OCI-LY7 (cell line): ENCODE data around the gene ARID5B. TPM values are rescaled to one million over a fixed set of nuclear protein-coding genes. Genes with fewer than 3 reads are reported as not detected.

ENCODE experiments used
- BruUV-seq: library from RNA; stranded (reverse); fragments of 400-500 nt; replicated peaks from 2 replicates; lab custom pipeline; 2021; lab: Mats Ljungman, UMichigan
- CTCF ChIA-PET: fragments of 300-600 bp; sonication (Branson Sonifier 250); formaldehyde crosslinking; loops from one replicate; lab custom pipeline; 2022; ENCODE audit warnings: antibody characterized with exemption; ENCODE audit not compliant: unreplicated experiment; lab: Charles Lee
- POLR2A ChIA-PET: fragments of 300-600 bp; sonication (Branson Sonifier 250); formaldehyde crosslinking; loops from one replicate; lab custom pipeline; 2022; ENCODE audit warnings: antibody characterized with exemption; lab: Charles Lee
- DNase-seq: peaks from one replicate; pipeline ENCODE4 v3.0.0-alpha.2; 2015; ENCODE audit warnings: low spot score
- H2AFZ ChIP-seq: fragments of 200-600 bp; sonication (generic), shearing (Covaris generic); 2 replicates; pipeline ENCODE4 v1.6.1; 2014; ENCODE audit warnings: mild to moderate bottlenecking, antibody characterized with exemption, low read length, moderate library complexity
- H3K27ac ChIP-seq: fragments of 200-600 bp; sonication (generic); 2 replicates; pipeline ENCODE4 v1.5.1; 2014; ENCODE audit warnings: mixed run types, low read depth, mild to moderate bottlenecking, moderate library complexity, low read length, inconsistent platforms; ENCODE audit not compliant: poor library complexity, severe bottlenecking
- H3K36me3 ChIP-seq: fragments of 200-600 bp; sonication (generic); 2 replicates; pipeline ENCODE4 v1.6.1; 2014; ENCODE audit warnings: mild to moderate bottlenecking, antibody characterized with exemption, low read length, moderate library complexity, mixed read lengths; ENCODE audit not compliant: insufficient read depth
- H3K4me1 ChIP-seq: fragments of 200-600 bp; sonication (generic); 2 replicates; pipeline ENCODE4 v1.5.1; 2014; ENCODE audit warnings: mild to moderate bottlenecking, low read length; ENCODE audit not compliant: insufficient read depth, poor library complexity, severe bottlenecking
- H3K4me2 ChIP-seq: fragments of 200-600 bp; sonication (generic); 2 replicates; pipeline ENCODE4 v1.6.1; 2014; ENCODE audit warnings: mild to moderate bottlenecking, low read length
- H3K4me3 ChIP-seq: fragments of 200-600 bp; sonication (generic); 2 replicates; pipeline ENCODE4 v1.5.1; 2014; ENCODE audit warnings: mild to moderate bottlenecking, low read depth, low read length; ENCODE audit not compliant: poor library complexity, severe bottlenecking
- H3K79me2 ChIP-seq: fragments of 200-600 bp; sonication (generic); 2 replicates; pipeline ENCODE4 v1.6.1; 2016; ENCODE audit warnings: low read depth, mild to moderate bottlenecking, low read length, moderate library complexity, mixed read lengths; ENCODE audit not compliant: insufficient read depth
- H3K9me2 ChIP-seq: fragments of 200-600 bp; sonication (generic); 2 replicates; pipeline ENCODE4 v1.6.1; 2016; ENCODE audit warnings: mild to moderate bottlenecking, low read length, mixed read lengths; ENCODE audit not compliant: insufficient read depth
- H3K9me3 ChIP-seq: fragments of 200-600 bp; sonication (generic); 2 replicates; pipeline ENCODE4 v1.6.1; 2014; ENCODE audit warnings: mild to moderate bottlenecking, mixed run types, low read length, mixed read lengths
- H4K20me1 ChIP-seq: fragments of 200-600 bp; sonication (generic); 2 replicates; pipeline ENCODE4 v1.6.1; 2014; ENCODE audit warnings: mild to moderate bottlenecking, antibody characterized with exemption, low read length, moderate library complexity, mixed read lengths; ENCODE audit not compliant: insufficient read depth
- EZH2phosphoT487 ChIP-seq: fragments of 200-600 bp; sonication (generic); IDR thresholded peaks from 2 replicates; pipeline ENCODE4 v1.6.1; 2018; ENCODE audit warnings: low read depth, borderline replicate concordance, mild to moderate bottlenecking, mixed run types, antibody characterized with exemption, low read length, moderate library complexity, mixed read lengths
- intact Hi-C: fragments of 100-400 bp; cut with micrococcal nuclease; formaldehyde crosslinking; loops from one replicate; pipeline ENCODE4 v1.10.0; 2022; ENCODE audit not compliant: unreplicated experiment
- total RNA-seq, 2 experiments: library from RNA; depleted of rRNA in 1 of 2; stranded (reverse); fragments of >200 nt in 1 of 2; shearing (Covaris generic) in 1 of 2; gene quantifications; 2 replicates each; pipeline ENCODE4 v1.2.3, GENCODE V29; 2014 to 2022
- TF ChIP-seq, protein P1 (sequence below): fragments of 200-600 bp; sonication (generic); conservative IDR thresholded peaks from 2 replicates; pipeline ENCODE4 v1.5.1; 2014; ENCODE audit warnings: mild to moderate bottlenecking, antibody characterized with exemption, low read length, moderate library complexity, mixed read lengths

The ARID5B gene
- total RNA-seq, 2 experiments from 2014 or later = 38.0 to 56.7 TPM

DNA sequence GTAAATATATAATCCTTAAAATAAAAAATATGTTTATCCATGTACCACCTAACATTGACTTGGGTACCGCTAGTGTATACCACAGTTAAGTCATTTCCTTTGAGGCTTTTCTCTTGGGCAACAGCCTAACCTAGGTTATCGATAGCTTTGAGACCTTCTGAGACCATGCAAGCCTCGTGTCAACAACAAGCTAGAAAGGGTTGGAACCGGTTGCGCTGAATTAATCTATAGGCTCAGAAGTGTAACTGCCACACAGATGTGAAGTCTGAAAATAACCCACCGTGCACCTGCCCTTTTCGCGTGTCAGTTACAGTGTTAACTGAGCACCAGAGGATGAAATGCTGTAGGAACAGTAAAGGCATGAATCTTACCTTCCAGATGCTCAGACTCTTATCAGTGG lies 59.8 kb downstream of the ARID5B start:
- H3K27ac ChIP-seq = peak overlapping the region; percentile 97

DNA sequence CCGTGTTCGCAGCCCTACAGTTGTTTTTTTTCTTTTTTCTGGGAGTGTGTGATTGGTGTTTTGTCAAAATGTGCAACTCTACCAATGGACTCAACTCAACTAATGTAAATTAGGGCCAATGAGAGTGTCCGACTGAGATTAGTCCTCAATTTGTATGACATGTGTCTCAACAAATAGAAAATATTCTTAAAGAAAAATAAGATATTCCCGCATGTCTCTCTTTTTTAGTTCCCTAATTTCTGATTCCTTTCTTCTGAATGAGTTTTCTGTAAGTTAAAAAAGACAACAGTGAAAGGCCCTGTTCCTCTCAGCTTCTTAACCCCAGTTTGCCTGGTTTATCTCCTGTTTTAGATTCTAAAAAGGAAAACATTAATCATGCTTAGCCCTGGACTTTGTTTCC lies 61.5 kb downstream of the ARID5B start:
- peaks cover 81% of the 10 kb centered on the region; the same call in 1 of the 2 replicates for H3K79me2 ChIP-seq
- CTCF ChIA-PET = interaction anchor here (1.1 kb wide), 2 partner anchors 32 to 83 kb away, joined by 3 read pairs; no protein-coding TSS in a partner anchor
- peaks cover 40% of the 10 kb centered on the region for H3K36me3 ChIP-seq
- no peaks in the 10 kb centered on the region for H3K9me2 ChIP-seq
- peaks cover 98% of the 10 kb centered on the region for H3K4me1 ChIP-seq
- no peaks in the 10 kb centered on the region for H3K9me3 ChIP-seq
- intact Hi-C loops = loop anchor here (5.0 to 10.0 kb wide), 3 partner anchors 144 to 1304 kb away; no protein-coding TSS in a partner anchor
- TF ChIP-seq, protein P1, sequence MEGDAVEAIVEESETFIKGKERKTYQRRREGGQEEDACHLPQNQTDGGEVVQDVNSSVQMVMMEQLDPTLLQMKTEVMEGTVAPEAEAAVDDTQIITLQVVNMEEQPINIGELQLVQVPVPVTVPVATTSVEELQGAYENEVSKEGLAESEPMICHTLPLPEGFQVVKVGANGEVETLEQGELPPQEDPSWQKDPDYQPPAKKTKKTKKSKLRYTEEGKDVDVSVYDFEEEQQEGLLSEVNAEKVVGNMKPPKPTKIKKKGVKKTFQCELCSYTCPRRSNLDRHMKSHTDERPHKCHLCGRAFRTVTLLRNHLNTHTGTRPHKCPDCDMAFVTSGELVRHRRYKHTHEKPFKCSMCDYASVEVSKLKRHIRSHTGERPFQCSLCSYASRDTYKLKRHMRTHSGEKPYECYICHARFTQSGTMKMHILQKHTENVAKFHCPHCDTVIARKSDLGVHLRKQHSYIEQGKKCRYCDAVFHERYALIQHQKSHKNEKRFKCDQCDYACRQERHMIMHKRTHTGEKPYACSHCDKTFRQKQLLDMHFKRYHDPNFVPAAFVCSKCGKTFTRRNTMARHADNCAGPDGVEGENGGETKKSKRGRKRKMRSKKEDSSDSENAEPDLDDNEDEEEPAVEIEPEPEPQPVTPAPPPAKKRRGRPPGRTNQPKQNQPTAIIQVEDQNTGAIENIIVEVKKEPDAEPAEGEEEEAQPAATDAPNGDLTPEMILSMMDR = no peak
- no peak for TF ChIP-seq EZH2phosphoT487
- peak overlapping the region; percentile 32 for H3K4me3 ChIP-seq
- peak overlapping the region; percentile 15; the same call in 1 of the 2 replicates for H2AFZ ChIP-seq
- H3K27ac ChIP-seq = peak overlapping the region; percentile 97
- peak overlapping the region; percentile 76 for H3K4me2 ChIP-seq
- DNase-seq = peak; percentile 22
- no peaks in the 10 kb centered on the region for H4K20me1 ChIP-seq
- BruUV-seq = no TSS peak
- POLR2A ChIA-PET = interaction anchor here (1.1 to 12.2 kb wide), 10 partner anchors 10 to 841 kb away, joined by 3 to 284 read pairs (median 6); partner anchors contain the start of gene ARID5B

More for the DNA sequence above, 59.8 kb downstream of the ARID5B start:
- intact Hi-C loops = loop anchor here (1.0 to 10.0 kb wide), 11 partner anchors 18 to 1306 kb away; no protein-coding TSS in a partner anchor
- BruUV-seq = no TSS peak
- H3K4me3 ChIP-seq = no peak overlapping the region
- peaks cover 98% of the 10 kb centered on the region for H3K4me1 ChIP-seq
- ChIA-PET CTCF (interaction anchor here (0.9 kb wide), 1 partner anchor 81 kb away, joined by 3 read pairs; no protein-coding TSS in a partner anchor), POLR2A (interaction anchor here (0.7 to 12.2 kb wide), 10 partner anchors 11 to 1306 kb away, joined by 3 to 284 read pairs (median 8); partner anchors contain the start of gene ARID5B)
- no peaks in the 10 kb centered on the region for H3K9me2 ChIP-seq
- no peak overlapping the region for H2AFZ ChIP-seq
- H3K9me3 ChIP-seq = no peaks in the 10 kb centered on the region
- no peak for TF ChIP-seq EZH2phosphoT487
- TF ChIP-seq, protein P1 = no peak
- H4K20me1 ChIP-seq = no peaks in the 10 kb centered on the region
- peak; percentile 99 for DNase-seq
- peaks cover 33% of the 10 kb centered on the region; the same call in 1 of the 2 replicates for H3K36me3 ChIP-seq
- H3K79me2 ChIP-seq = peaks cover 78% of the 10 kb centered on the region; the same call in 1 of the 2 replicates
- peak overlapping the region; percentile 76 for H3K4me2 ChIP-seq

GRCh38 chr10:61963669-61964058 lies 62.2 kb downstream of the ARID5B start:
- ChIA-PET POLR2A (interaction anchor here (0.6 to 12.2 kb wide), 15 partner anchors 8 to 211 kb away, joined by 3 to 284 read pairs (median 5); partner anchors contain the start of gene ARID5B), CTCF (interaction anchor here (0.6 to 1.4 kb wide), 4 partner anchors 10 to 83 kb away, joined by 3 to 7 read pairs (median 4); no protein-coding TSS in a partner anchor)
- TF ChIP-seq, protein P1 = no peak
- TF ChIP-seq EZH2phosphoT487 = no peak
- Histone ChIP-seq H2AFZ (peak overlapping the region; percentile 15; the same call in 1 of the 2 replicates), H3K9me3 (no peaks in the 10 kb centered on the region), H3K4me3 (peak overlapping the region; percentile 32), H3K79me2 (peaks cover 77% of the 10 kb centered on the region; the same call in 1 of the 2 replicates), H3K36me3 (peaks cover 45% of the 10 kb centered on the region), H3K4me1 (peaks cover 98% of the 10 kb centered on the region), H3K4me2 (peak overlapping the region; percentile 76), H3K27ac (peak overlapping the region; percentile 97), H4K20me1 (no peaks in the 10 kb centered on the region), H3K9me2 (no peaks in the 10 kb centered on the region)
- intact Hi-C loops = loop anchor here (5.0 to 10.0 kb wide), 3 partner anchors 144 to 1304 kb away; no protein-coding TSS in a partner anchor
- BruUV-seq = no TSS peak
- peak; percentile 30 for DNase-seq
